NCI-H2107 treated with DMSO at 0.1 percent for 48 hours (cell line): Measurements from ENCODE around the gene UBE3B.

ENCODE experiments used
- DNase-seq: peaks from one replicate; lab custom pipeline; 2025; ENCODE audit not compliant: unreplicated experiment; lab: John Stamatoyannopoulos, UW

The UBE3B gene

DNA sequence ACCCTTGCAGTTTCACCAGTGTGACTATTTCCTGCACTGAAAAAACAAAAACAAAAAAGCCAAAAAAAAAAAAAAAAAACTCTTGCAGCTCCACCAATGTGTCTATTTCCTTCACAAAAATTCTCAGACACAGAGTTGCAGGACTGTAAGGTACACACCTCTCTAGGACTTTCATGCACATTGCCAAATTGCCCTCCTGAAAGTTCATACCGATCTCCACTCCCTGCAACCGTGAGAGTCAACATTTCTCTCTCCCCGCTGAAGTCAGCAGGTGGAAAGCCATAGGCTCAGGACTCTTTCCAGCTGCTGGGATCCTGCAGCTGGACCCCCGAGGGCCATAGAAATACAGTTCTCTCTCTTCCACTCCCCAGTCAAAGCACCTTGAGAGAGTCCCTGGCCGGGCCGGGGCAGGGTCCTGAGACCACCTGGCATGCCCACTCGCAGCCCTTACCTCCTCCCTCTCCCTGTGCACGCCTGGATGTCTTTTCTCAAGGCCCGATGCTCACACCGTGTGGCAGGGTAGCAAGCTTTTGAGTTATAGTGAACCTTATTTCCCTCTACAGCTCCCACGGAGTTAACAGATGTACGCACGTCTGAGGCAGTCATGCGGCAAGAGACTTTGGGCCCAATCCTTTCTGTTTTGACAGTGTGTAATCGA lies 72.3 kb downstream of the UBE3B start:
- DNase-seq = no peak

- DNase-seq = no peak
Measured at GRCh38 chr12:109550281-109550680, 72.8 kb downstream of the UBE3B start.

DNA sequence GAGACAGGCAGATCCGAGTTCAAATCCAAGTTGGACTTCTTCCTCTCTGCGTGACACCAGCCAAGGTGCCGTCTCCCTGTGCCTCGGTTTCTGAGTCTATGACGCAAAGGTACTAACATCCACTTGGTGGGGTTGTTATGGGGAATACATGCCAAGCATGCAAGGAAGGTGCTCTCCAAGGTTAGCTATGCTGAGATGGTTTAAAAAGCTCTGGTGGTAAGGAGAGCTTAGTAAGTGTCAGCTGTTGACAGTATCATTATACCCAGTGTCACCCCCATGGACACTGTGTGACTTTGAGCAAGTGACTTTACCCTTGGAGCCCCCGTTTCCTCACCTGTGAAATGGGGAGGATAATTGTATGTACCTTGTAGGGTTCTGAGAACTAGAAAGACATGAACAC lies 73.7 kb downstream of the UBE3B start:
- DNase-seq = no peak

DNA sequence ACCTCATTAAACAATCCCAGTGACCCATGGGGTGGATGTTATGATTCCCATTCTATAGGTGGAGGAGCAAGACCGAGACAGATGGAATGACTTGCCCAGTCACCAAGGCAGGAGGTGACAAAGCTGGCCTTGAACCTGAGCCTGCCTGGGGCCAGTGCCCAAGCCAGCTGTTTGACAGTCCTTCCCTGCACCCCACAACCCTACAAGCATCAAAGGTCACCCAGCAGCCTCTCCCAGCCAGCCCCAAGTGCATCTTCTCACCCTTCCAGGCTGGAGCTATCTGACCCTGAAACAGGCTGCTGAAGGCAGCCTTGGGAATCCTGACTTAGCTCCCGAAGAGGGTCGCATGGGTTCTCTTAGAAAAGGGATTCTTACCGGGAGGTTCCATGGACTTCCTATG lies 75.5 kb downstream of the UBE3B start:
- DNase-seq = no peak

DNA sequence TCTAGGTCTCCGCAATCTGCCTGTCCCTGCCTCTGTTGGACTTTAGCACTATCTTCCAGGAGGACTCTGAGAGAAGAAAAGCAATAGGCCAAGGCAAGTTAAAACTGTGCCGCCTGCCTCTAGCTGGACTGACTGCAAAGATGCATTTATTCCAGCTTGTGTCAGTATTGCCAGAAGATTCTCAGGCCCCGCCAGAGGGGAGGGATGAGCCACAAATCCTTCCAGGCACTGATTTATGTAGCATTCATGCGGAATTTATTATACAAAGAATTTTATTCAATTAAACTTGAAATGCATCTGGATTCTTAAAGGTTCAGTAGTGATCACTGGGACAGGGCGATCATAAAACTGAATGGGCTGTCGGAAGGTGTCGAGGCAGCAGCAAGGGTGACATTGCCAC lies 76.0 kb downstream of the UBE3B start:
- DNase-seq = no peak

GRCh38 chr12:109553906-109554500 lies 76.6 kb downstream of the UBE3B start:
- DNase-seq = no peak

- no peak for DNase-seq
Measured at GRCh38 chr12:109554761-109555160, 77.3 kb downstream of the UBE3B start.

- no peak for DNase-seq
Measured at GRCh38 chr12:109555431-109556315, 78.2 kb downstream of the UBE3B start.

- DNase-seq = no peak
Measured at GRCh38 chr12:109557200-109557599, 79.8 kb downstream of the UBE3B start.

DNA sequence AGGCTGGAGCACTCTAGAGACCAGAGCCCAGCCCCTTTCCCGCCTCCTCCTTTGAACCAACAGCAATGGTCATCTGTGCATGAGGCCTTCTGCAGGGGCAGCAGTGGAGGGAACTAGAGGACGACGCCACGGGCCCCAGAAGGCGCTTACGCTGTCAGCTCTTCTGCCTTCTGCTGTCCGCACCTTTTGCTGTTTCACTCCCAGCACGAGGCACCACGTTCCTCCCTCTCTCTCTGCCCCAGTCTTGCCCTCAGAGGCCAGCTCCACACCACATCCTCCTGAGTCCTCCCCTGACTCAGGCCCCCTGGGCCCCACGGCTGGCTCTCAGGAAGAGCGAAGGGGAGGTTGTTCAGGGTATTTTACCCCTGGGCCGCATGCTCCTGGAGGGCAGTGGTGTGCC lies 80.4 kb downstream of the UBE3B start:
- no peak for DNase-seq

- no peak for DNase-seq
Measured at GRCh38 chr12:109558374-109559199, 81.2 kb downstream of the UBE3B start.

- no peak for DNase-seq
Measured at GRCh38 chr12:109559200-109559505, 81.7 kb downstream of the UBE3B start.

- DNase-seq = no peak
Measured at GRCh38 chr12:109559601-109560000, 82.2 kb downstream of the UBE3B start.

DNA sequence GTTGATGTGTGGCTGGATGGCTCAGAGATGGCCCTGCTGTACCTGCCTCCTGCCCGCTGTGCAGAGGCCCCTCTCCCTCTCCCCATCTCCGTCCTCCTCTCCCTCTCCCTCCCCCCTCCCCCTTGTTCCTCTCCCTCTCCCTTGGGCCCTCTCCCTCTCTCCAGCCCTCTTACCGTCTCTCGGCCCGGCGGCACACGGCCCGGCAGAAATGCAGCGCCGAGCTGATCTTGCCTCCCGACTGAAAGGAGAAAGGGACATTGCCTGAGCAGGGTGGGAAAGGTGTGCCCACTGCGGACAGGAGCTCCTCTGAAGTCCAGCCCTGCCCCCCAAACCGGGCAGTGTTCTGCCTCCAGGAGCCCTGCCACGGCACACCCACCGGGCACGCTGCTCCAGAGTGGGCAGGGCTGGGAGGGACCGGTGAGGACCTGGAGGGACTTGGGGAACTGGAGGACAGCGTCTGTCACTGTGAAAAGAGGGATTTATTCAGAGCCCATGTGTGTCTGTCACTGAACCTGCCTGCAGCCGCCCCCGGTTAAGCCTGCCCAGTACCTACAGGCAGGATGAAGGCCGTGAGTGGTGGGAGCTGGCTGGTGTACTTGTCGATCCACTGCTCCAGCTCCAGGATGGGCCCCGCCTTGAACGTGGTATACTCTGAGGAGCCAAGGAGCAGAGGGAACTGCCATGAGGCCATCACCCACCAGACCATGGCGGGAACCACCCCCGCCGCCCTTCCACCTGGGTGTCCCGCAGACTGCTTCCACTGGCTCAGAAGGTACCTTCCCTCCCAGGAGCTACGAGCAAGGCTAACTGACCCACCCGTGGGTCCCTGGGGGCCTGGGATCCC lies 83.7 kb downstream of the UBE3B start:
- DNase-seq = no peak

DNA sequence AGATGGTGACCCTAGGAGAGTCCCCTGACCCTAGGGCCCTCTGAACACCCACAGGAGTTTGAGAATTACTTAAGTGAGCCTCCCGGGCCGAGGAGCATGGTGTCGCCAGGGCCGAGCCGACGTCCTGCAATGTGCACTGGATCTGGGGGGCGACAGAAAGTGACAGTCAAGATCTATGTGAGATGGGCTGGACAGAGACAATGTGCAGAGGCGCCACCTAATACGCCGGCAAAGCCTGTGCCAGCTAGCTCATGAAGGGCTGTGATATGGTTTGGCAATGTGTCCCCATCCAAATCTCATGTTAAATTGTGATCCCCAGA lies 84.2 kb downstream of the UBE3B start:
- DNase-seq = no peak

GRCh38 chr12:109562871-109563270 lies 85.4 kb downstream of the UBE3B start:
- no peak for DNase-seq

- no peak for DNase-seq
Measured at GRCh38 chr12:109563291-109564284, 86.2 kb downstream of the UBE3B start.

DNA sequence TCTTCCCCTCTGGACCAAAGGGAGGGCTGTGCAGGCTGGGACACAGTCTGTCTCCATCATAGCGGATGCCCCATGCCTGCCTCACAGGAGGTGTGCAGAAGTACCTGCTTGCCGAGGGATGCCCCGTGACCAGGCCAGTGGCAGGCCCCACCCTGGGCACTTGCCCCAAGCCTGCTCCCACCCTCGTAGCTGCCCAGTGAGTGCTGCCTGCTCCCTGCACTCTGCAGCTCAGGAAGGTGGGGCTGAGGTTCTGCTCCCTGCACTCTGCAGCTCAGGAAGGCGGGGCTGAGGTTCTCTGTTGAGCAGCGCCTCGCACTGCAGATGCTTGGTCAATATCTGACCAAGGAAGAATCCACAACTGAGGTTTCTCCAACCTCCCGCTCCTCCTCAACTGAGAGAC lies 89.0 kb downstream of the UBE3B start:
- DNase-seq = no peak

GRCh38 chr12:109567296-109567695 lies 89.9 kb downstream of the UBE3B start:
- no peak for DNase-seq

DNA sequence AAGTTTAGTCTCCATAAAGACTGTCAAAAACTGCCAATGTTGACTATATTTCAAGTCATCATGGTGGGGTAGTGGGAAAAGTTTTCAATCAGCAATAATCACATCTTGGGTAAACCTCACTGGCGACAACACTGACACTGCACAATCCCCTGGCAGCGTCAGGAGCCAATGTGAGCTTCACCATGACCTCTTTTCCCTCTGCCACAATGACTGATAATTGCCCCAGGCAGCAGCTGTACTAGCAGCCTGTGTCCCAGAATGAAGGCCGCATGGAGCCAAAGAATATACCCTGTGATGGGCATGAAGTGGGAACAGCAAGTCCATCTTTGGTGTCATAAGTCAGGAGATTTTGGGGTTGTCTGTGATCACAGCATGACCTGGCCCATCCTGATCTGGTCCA lies 90.5 kb downstream of the UBE3B start:
- DNase-seq = no peak
